Superior temporal gyrus (tissue), 1 donor: ENCODE measurements around the gene TEKT1.

ENCODE experiments used
- DNase-seq: peaks from one replicate; pipeline ENCODE4 v3.0.0-alpha.2; 2016; ENCODE audit errors: extremely low spot score

The TEKT1 gene

DNA sequence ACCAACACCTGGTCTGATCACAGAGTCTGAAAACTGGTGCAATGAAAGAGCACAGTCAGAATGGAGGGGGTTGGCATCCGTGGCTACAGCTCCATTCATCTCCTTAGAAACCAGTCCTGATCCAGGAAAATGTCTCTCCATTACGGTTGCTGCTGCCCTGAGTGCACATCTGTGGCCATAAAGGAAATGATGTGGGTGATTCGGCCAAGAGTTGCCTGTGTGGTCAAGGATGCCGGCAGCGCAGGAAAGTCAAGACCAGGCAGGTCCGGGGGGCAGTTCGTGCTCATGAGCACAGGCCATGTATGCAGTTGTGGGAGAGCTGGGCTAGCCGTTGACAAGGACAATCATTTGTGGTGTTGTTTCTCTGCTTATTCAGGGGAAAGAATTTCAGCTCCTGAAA lies 69.8 kb downstream of the TEKT1 start:
- no peak for DNase-seq

DNA sequence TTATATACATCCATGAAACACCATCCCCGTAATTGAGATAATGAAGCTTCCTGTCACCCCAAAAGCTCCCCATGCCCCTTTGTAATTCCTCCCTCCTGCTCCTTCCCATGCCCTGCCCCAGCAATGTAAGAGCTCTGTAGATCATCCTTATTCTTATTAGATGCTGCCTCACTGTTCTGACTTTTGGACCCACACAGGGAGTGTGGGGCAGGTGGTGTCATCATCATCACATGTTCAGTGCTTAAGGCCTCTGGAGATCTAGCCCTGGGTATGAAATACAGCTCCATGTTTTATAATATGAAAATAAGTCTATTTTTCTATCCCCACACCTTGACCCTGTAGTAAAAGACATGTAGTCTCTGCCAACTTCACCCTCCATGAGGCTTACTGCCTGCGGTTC lies 73.8 kb downstream of the TEKT1 start:
- DNase-seq = no peak

DNA sequence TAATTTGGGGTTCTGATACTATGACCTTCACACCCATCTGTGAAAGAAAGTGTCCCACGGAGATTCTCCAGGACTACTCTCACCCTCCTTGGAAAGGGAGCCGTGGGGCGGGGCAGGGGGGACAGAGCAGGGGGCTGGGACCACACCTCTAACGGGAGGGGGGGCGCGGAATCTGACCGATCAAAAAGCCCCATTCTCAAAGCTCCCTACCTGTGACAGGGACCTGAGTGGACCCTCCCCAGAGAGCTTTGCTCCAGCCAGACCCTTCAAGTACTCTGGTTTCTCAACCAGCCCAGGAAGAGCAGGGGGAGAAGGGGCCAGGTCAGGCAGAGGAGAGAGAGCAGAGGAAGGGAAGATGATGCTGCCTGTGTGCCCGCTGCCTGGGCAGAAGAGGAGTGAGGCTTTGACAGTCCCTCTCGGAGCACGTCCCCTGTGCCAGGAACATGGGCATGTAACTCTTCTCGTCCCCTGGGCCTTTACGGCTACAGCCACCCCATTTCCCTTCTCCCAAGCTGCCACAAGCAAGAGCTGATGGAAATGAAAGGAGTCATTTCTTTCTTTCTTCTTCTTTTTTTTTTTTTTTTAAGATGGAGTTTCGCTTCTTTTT lies 75.0 kb downstream of the TEKT1 start:
- DNase-seq = no peak

DNA sequence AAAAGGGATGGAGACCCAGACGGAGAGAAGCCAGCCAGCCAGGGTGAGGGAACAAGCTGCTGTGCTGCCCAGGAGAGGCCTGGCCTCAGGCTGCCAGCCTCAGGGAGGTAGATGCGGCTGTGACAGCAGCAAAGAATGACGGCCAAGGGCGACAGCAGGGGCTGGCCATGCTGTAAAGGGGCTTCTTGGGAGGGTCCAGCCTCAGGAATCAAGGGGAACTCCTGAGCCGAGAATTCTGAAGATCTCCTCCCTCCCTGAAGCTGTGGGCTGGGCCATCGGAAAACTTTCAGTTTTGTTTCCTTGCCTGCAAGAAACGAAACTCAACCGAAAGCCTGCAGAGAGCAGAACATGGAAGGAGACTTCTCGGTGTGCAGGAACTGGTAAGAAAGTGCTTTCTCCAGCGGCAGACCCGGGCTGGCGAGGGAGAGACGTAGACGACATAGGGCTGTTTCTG lies 75.8 kb downstream of the TEKT1 start, which contains the start of gene XAF1:
XAF1 (plus strand) TSS at position 316 of the 454 bp plus-strand sequence; CDS start at position 349, 33 bp downstream.
- peak; percentile 31 for DNase-seq

DNA sequence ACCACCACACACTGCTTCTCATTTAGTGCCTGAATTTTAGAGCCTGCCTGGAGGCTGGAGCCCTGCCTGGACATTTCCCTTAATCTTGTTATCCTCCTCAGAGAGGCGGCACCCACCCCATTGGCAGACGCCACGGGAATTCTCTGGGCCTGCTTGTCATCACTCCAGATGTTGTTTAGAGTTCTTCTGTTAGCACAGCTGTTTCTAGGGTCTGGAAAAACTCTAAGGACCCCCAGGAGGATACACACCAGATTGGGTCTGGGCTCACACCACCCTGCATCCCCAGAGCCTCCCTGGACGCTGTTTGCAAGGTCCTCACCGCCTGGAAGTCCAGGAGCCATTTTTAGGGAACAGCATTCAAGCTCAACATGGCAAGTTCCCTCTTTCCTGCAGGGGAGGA lies 76.2 kb downstream of the TEKT1 start:
- no peak for DNase-seq

DNA sequence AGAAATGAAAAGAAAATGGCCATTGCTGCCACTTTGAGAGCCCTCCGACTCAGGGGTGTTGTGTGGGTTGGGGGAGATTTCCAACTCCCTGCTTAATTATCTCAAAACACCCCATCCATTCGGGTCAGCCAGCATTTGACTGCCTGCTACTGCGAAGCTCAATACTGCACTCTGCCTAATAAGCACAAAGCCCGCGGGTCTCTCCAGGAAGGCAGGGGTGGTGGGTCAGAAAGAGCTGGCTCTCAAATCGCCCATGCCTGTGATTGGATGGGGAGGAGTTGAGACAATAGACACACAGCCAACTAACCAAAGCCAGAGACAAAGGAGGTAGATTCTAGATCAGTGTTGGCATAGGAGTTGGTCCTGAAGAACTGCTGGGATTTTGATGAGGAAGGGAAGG lies 78.0 kb downstream of the TEKT1 start:
- DNase-seq = no peak

DNA sequence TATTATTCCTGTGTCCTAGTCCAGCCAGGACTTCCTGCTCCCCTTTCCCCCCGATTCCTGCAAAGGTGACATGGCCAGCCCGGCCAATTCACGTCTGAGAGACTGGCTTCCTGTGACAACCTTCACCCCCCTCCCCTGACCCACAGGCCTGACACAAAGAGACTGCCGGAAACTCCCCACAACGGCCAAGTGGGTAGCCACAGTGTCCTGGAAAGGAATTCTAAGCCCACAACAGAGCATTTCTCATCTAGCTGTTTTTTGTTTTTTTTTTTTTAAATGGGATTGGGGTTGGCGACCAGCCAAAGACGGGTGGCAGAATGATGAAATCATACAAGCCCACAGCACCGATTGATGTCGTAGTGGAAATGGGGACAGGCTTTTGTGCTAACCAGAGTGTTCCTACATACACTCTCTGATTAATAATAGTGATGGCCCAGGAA lies 78.5 kb downstream of the TEKT1 start:
- DNase-seq = no peak

DNA sequence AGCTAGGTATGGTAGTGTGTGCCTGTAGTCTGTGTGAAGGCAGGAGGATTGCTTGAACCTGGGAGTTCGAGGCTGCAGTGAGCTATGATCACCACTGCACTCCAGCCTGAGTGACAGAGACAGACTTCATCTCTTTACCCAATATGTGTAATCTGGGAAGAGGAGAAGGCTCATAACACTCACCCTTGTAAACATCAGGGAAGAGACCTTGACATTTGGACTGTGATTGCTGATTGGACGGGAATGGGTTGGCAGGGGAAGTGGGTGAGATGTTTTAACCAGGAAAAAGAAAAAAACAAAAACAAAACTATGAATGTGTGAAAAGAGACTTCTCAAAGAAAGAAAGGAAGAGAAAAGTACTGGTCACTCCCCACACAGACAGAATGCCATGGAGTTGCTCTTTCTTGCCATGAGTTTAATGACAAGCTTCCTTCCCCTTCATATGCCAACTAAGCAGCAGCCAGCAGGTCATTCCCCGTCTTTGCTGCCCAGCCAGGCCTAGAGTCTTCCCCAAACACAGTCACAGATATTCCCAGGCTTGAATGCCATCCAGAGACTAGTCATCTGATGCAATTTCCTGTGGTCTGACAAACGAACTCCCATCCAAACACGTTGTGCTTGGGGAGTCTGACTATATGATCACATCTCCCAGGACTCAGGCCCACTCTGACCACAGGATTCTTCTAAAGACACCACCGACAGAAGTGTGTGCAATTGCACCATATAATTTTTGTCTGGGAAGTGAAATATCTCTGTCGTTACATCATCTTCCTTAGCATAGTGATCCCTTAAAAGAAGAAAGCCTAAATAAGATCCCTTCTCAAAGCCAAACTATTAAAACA lies 79.2 kb downstream of the TEKT1 start:
- peak; percentile 9 for DNase-seq

DNA sequence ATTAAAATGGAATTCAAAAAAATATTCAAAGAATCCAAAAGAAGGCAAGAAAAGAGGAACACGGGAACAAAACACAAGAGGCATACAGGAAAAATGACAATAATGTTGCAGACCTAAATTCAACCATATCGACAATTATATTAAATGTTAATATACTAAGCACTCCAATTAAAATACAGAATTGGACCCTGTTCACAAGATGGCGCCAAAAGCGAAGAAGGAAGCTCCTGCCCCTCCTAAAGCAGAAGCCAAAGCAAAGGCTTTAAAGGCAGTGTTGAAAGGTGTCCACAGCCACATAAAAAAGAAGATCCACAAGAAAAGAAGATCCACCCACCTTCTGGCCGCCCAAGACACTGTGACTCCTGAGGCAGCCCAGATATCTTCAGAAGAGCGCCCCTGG lies 82.0 kb downstream of the TEKT1 start:
- no peak for DNase-seq

DNA sequence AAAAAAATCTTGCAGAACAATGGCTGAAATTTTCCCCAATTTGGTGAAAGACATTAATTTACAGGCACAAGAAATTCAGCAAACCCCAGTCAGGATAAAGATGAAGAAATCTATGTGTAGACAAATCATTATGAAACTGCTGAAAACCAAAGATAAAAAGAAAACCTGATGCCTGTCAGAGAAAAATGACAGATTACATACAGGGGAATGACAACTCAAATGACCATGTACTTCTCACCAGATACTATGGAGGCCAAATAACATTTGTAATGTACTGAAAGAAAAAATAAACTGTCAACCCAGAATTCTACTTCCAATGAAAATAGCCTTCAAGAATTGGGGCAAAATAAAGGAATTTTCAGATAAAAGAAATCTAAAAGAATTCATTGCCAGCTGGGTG lies 82.9 kb downstream of the TEKT1 start:
- no peak for DNase-seq
